A673 (cell line): ENCODE data around the gene CLCN2.

Experiments
- CTCF ChIP-seq: fragments of 300-800, 200-600 bp; sonication (generic); conservative IDR thresholded peaks from 2 replicates; pipeline ENCODE4 v1.5.1; 2017; ENCODE audit warnings: low read depth, mild to moderate bottlenecking, antibody characterized with exemption, low read length, moderate library complexity, mixed read lengths
- EZH2 ChIP-seq: fragments of 200-600 bp; sonication (generic); IDR thresholded peaks from 2 replicates; pipeline ENCODE4 v1.6.1; 2017; ENCODE audit warnings: borderline replicate concordance, low read depth, mild to moderate bottlenecking, mixed read lengths, antibody characterized with exemption, low read length; ENCODE audit not compliant: poor library complexity, severe bottlenecking

- TF ChIP-seq CTCF, result no peak
- no peak for TF ChIP-seq EZH2
These were observed 3.2 kb downstream of the CLCN2 start for GRCh38 chr3:184358124-184358767.
